Osteoblast (primary cell): ENCODE measurements around the gene IRF2BPL. TPM values are rescaled to one million over a fixed set of nuclear protein-coding genes. Genes with fewer than 3 reads are reported as not detected.
A peak's percentile ranks its signal among the peaks of the same experiment; 100 is the strongest.

ENCODE experiments used
- DNase-seq: peaks from one replicate; pipeline ENCODE4 v3.0.0; 2011; ENCODE audit warnings: low spot score, mixed read lengths; ENCODE audit not compliant: insufficient read length; ENCODE audit errors: missing footprints
- H2AFZ ChIP-seq: 2 replicates; pipeline ENCODE4 v1.6.0; 2011; ENCODE audit warnings: mild to moderate bottlenecking, low read length
- H3K27ac ChIP-seq: 2 replicates; pipeline ENCODE4 v1.5.1; 2011; ENCODE audit warnings: mild to moderate bottlenecking, low read depth, low read length, moderate library complexity
- H3K27me3 ChIP-seq: 2 replicates; pipeline ENCODE4 v1.6.0; 2012; ENCODE audit warnings: mild to moderate bottlenecking, control low read depth, inconsistent platforms, low read length, moderate library complexity; ENCODE audit not compliant: insufficient read depth
- H3K36me3 ChIP-seq: 2 replicates; pipeline ENCODE4 v1.5.1; 2011; ENCODE audit warnings: mild to moderate bottlenecking, low read length, control low read depth, moderate library complexity; ENCODE audit not compliant: insufficient read depth
- H3K4me1 ChIP-seq: 2 replicates; pipeline ENCODE4 v1.5.1; 2011; ENCODE audit warnings: mild to moderate bottlenecking, low read length, control low read depth, moderate library complexity; ENCODE audit not compliant: insufficient read depth
- H3K4me2 ChIP-seq: 2 replicates; pipeline ENCODE4 v1.6.0; 2011; ENCODE audit warnings: mild to moderate bottlenecking, low read length; ENCODE audit not compliant: insufficient read depth
- H3K4me3 ChIP-seq: fragments of 200-600 bp; sonication (generic); 3 replicates; pipeline ENCODE4 v1.5.1; 2012; ENCODE audit warnings: mild to moderate bottlenecking, low read length, inconsistent platforms; ENCODE audit not compliant: insufficient read depth
- H3K79me2 ChIP-seq: 2 replicates; pipeline ENCODE4 v1.6.0; 2012; ENCODE audit warnings: mild to moderate bottlenecking, low read length, control low read depth, inconsistent platforms; ENCODE audit not compliant: insufficient read depth
- H3K9me3 ChIP-seq: 2 replicates; pipeline ENCODE4 v1.5.1; 2011; ENCODE audit warnings: low read depth, low read length, control low read depth
- H4K20me1 ChIP-seq: 2 replicates; pipeline ENCODE4 v1.6.0; 2012; ENCODE audit warnings: mild to moderate bottlenecking, low read length, control low read depth; ENCODE audit not compliant: insufficient read depth
- total RNA-seq: library from RNA; depleted of rRNA; stranded (reverse); fragments of >200 nt; gene quantifications from 2 replicates; pipeline ENCODE4 v1.2.3, GENCODE V29; 2012
- TF ChIP-seq, protein P1 (sequence below): IDR thresholded peaks from 2 replicates; pipeline ENCODE4 v1.5.1; 2011; ENCODE audit warnings: mild to moderate bottlenecking, low read depth, low read length, moderate library complexity; ENCODE audit errors: extremely low read depth

Gene IRF2BPL
- total RNA-seq, 1 donor = 26.4 TPM

GRCh38 chr14:77026166-77026929 is 2.2 kb downstream of the IRF2BPL start:
- Histone ChIP-seq H4K20me1 (peaks cover 27% of the 10 kb centered on the region), H3K27ac (peak overlapping the region; percentile 93), H3K9me3 (no peaks in the 10 kb centered on the region), H2AFZ (peak overlapping the region; percentile 35), H3K79me2 (peaks cover 40% of the 10 kb centered on the region), H3K4me2 (peak overlapping the region; percentile 83), H3K4me3 (peak overlapping the region; percentile 86), H3K27me3 (no peaks in the 10 kb centered on the region), H3K36me3 (peaks cover 12% of the 10 kb centered on the region), H3K4me1 (peaks cover 40% of the 10 kb centered on the region)
- TF ChIP-seq, protein P1, sequence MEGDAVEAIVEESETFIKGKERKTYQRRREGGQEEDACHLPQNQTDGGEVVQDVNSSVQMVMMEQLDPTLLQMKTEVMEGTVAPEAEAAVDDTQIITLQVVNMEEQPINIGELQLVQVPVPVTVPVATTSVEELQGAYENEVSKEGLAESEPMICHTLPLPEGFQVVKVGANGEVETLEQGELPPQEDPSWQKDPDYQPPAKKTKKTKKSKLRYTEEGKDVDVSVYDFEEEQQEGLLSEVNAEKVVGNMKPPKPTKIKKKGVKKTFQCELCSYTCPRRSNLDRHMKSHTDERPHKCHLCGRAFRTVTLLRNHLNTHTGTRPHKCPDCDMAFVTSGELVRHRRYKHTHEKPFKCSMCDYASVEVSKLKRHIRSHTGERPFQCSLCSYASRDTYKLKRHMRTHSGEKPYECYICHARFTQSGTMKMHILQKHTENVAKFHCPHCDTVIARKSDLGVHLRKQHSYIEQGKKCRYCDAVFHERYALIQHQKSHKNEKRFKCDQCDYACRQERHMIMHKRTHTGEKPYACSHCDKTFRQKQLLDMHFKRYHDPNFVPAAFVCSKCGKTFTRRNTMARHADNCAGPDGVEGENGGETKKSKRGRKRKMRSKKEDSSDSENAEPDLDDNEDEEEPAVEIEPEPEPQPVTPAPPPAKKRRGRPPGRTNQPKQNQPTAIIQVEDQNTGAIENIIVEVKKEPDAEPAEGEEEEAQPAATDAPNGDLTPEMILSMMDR = no peak
- peak; percentile 91 for DNase-seq

GRCh38 chr14:77025744-77026165 is 2.8 kb downstream of the IRF2BPL start:
- Histone ChIP-seq H3K27ac (peak overlapping the region; percentile 93), H3K4me2 (peak overlapping the region; percentile 83), H3K79me2 (peaks cover 40% of the 10 kb centered on the region), H3K27me3 (no peaks in the 10 kb centered on the region), H3K36me3 (peaks cover 12% of the 10 kb centered on the region), H4K20me1 (peaks cover 27% of the 10 kb centered on the region), H3K4me1 (peaks cover 35% of the 10 kb centered on the region), H3K9me3 (no peaks in the 10 kb centered on the region), H2AFZ (no peak overlapping the region), H3K4me3 (peak overlapping the region; percentile 86)
- peak; percentile 92 for DNase-seq
- TF ChIP-seq, protein P1 = no peak

DNA sequence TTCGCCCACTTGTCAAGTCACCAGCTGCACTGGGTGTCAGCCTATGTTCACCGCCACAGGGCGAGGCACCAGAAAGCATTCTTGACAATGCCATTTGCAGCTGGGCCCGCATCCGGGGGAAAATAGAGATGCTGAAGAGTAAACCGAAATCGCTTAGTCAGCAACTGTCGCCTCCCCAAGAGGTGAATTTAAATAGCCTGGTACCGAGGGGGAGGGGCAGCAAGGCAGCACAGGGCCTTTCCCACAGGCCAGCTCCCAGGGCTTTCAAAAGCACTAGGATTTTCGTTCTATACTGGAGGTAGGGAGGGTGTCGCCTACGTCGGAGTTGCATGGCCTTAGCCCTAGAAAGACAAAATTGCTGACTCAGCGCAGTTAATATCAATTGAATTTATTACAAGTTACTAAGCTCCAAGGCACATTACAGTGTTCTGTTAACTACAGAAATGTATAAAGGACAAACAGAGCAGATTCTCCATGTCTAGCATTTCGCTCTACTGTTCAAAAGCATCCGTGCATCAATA is 4.3 kb downstream of the IRF2BPL start:
- TF ChIP-seq, protein P1 = no peak
- Histone ChIP-seq H4K20me1 (peaks cover 27% of the 10 kb centered on the region), H3K4me3 (peak overlapping the region; percentile 86), H3K27ac (no peak overlapping the region), H3K27me3 (no peaks in the 10 kb centered on the region), H3K9me3 (no peaks in the 10 kb centered on the region), H2AFZ (no peak overlapping the region), H3K4me2 (peak overlapping the region; percentile 83), H3K79me2 (peaks cover 40% of the 10 kb centered on the region), H3K36me3 (peaks cover 12% of the 10 kb centered on the region), H3K4me1 (peaks cover 33% of the 10 kb centered on the region)
- DNase-seq = peak; percentile 80
